T-helper 1 cell treated with Interleukin-12 subunit alpha and Interleukin-12 subunit beta and Interleukin-4 antibody, amounts not matched to agents 30 μg/mL and 1 μg/mL, for 36 hours (primary cell): ENCODE measurements around the gene FER.
"Not testable (repeated sequence)": the region's sequence is repeated elsewhere in the genome, so short reads cannot be mapped to it uniquely, and the experiment has no call there.

Experiments used
- H3K27ac Mint-ChIP-seq: one replicate; pipeline ENCODE4 v1.8.0; 2021; ENCODE audit warnings: mild to moderate bottlenecking, mixed read lengths
- H3K27me3 Mint-ChIP-seq: one replicate; pipeline ENCODE4 v1.8.0; 2021; ENCODE audit warnings: low read depth, mixed read lengths
- H3K36me3 Mint-ChIP-seq: one replicate; pipeline ENCODE4 v1.8.0; 2021; ENCODE audit warnings: low read depth, mixed read lengths
- H3K4me1 Mint-ChIP-seq: one replicate; pipeline ENCODE4 v1.8.0; 2021; ENCODE audit warnings: low read depth, mixed read lengths
- H3K4me3 Mint-ChIP-seq: one replicate; pipeline ENCODE4 v1.8.0; 2021; ENCODE audit warnings: mild to moderate bottlenecking, moderate library complexity, mixed read lengths
- H3K9me3 Mint-ChIP-seq: one replicate; pipeline ENCODE4 v1.8.0; 2021; ENCODE audit warnings: mixed read lengths

FER gene

GRCh38 chr5:108763222-108763916 lies 15.7 kb downstream of the FER start:
- Mint-ChIP-seq H3K27ac (no peak overlapping the region), H3K4me3 (no peak overlapping the region), H3K4me1 (peaks cover 8% of the 10 kb centered on the region), H3K27me3 (no peaks in the 10 kb centered on the region), H3K36me3 (no peaks in the 10 kb centered on the region), H3K9me3 (no peaks in the 10 kb centered on the region)

GRCh38 chr5:108765647-108766046 lies 17.9 kb downstream of the FER start:
- no peak overlapping the region for H3K27ac Mint-ChIP-seq
- no peak overlapping the region for H3K4me3 Mint-ChIP-seq

GRCh38 chr5:108766916-108767315 lies 19.2 kb downstream of the FER start:
- H3K9me3 Mint-ChIP-seq, H3K4me3 Mint-ChIP-seq, H3K36me3 Mint-ChIP-seq, H3K27me3 Mint-ChIP-seq, H3K27ac Mint-ChIP-seq: not testable (repeated sequence)
- H3K4me1 Mint-ChIP-seq = peaks cover 13% of the 10 kb centered on the region

More at GRCh38 chr5:108765647-108766046, 17.9 kb downstream of the FER start:
- Mint-ChIP-seq H3K9me3 (no peaks in the 10 kb centered on the region), H3K4me1 (peaks cover 13% of the 10 kb centered on the region), H3K27me3 (no peaks in the 10 kb centered on the region), H3K36me3 (no peaks in the 10 kb centered on the region)

GRCh38 chr5:108769352-108769751 lies 21.7 kb downstream of the FER start:
- H3K27me3 Mint-ChIP-seq = no peaks in the 10 kb centered on the region
- no peak overlapping the region for H3K4me3 Mint-ChIP-seq
- H3K36me3 Mint-ChIP-seq = no peaks in the 10 kb centered on the region
- peaks cover 6% of the 10 kb centered on the region for H3K4me1 Mint-ChIP-seq
- peaks cover 4% of the 10 kb centered on the region for H3K9me3 Mint-ChIP-seq
- no peak overlapping the region for H3K27ac Mint-ChIP-seq

- Mint-ChIP-seq H3K27ac (no peak overlapping the region), H3K9me3 (peaks cover 8% of the 10 kb centered on the region), H3K27me3 (no peaks in the 10 kb centered on the region), H3K4me1 (peaks cover 6% of the 10 kb centered on the region), H3K4me3 (no peak overlapping the region), H3K36me3 (no peaks in the 10 kb centered on the region)
Measured at GRCh38 chr5:108772626-108773025, 24.9 kb downstream of the FER start.

- H3K27ac Mint-ChIP-seq = no peak overlapping the region
Measured at GRCh38 chr5:108773330-108773729, 25.6 kb downstream of the FER start.

GRCh38 chr5:108774079-108774478 lies 26.4 kb downstream of the FER start:
- H3K9me3 Mint-ChIP-seq, H3K4me1 Mint-ChIP-seq, H3K27me3 Mint-ChIP-seq, H3K4me3 Mint-ChIP-seq, H3K27ac Mint-ChIP-seq, H3K36me3 Mint-ChIP-seq: not testable (repeated sequence)

More at GRCh38 chr5:108773330-108773729, 25.6 kb downstream of the FER start:
- H3K9me3 Mint-ChIP-seq = peaks cover 8% of the 10 kb centered on the region
- H3K4me3 Mint-ChIP-seq = no peak overlapping the region
- no peaks in the 10 kb centered on the region for H3K36me3 Mint-ChIP-seq
- H3K27me3 Mint-ChIP-seq = no peaks in the 10 kb centered on the region
- peaks cover 6% of the 10 kb centered on the region for H3K4me1 Mint-ChIP-seq

- H3K36me3 Mint-ChIP-seq, H3K9me3 Mint-ChIP-seq, H3K27me3 Mint-ChIP-seq, H3K4me1 Mint-ChIP-seq, H3K4me3 Mint-ChIP-seq, H3K27ac Mint-ChIP-seq: not testable (repeated sequence)
Measured at GRCh38 chr5:108777582-108777981, 29.9 kb downstream of the FER start.

GRCh38 chr5:108784577-108784976 lies 36.9 kb downstream of the FER start:
- H3K4me1 Mint-ChIP-seq, H3K27ac Mint-ChIP-seq, H3K4me3 Mint-ChIP-seq, H3K36me3 Mint-ChIP-seq, H3K27me3 Mint-ChIP-seq: not testable (repeated sequence)
- peaks cover 14% of the 10 kb centered on the region for H3K9me3 Mint-ChIP-seq

- H3K36me3 Mint-ChIP-seq = peaks cover 3% of the 10 kb centered on the region
Measured at GRCh38 chr5:108786806-108787483, 39.2 kb downstream of the FER start.

GRCh38 chr5:108788142-108788541 lies 40.4 kb downstream of the FER start:
- no peak overlapping the region for H3K4me3 Mint-ChIP-seq
- no peaks in the 10 kb centered on the region for H3K4me1 Mint-ChIP-seq
- H3K9me3 Mint-ChIP-seq = peaks cover 14% of the 10 kb centered on the region
- no peak overlapping the region for H3K27ac Mint-ChIP-seq
- no peaks in the 10 kb centered on the region for H3K27me3 Mint-ChIP-seq
- peaks cover 3% of the 10 kb centered on the region for H3K36me3 Mint-ChIP-seq

More at GRCh38 chr5:108786806-108787483, 39.2 kb downstream of the FER start:
- Mint-ChIP-seq H3K27me3 (no peaks in the 10 kb centered on the region), H3K4me1 (no peaks in the 10 kb centered on the region), H3K27ac (no peak overlapping the region), H3K9me3 (peaks cover 14% of the 10 kb centered on the region), H3K4me3 (no peak overlapping the region)

GRCh38 chr5:108793207-108793606 lies 45.5 kb downstream of the FER start:
- Mint-ChIP-seq H3K27ac (no peak overlapping the region), H3K36me3 (no peaks in the 10 kb centered on the region), H3K9me3 (peaks cover 8% of the 10 kb centered on the region), H3K4me1 (no peaks in the 10 kb centered on the region), H3K4me3 (no peak overlapping the region), H3K27me3 (no peaks in the 10 kb centered on the region)

GRCh38 chr5:108794349-108794748 lies 46.7 kb downstream of the FER start:
- not testable (repeated sequence) for H3K4me3 Mint-ChIP-seq, H3K36me3 Mint-ChIP-seq, H3K4me1 Mint-ChIP-seq, H3K9me3 Mint-ChIP-seq, H3K27ac Mint-ChIP-seq, H3K27me3 Mint-ChIP-seq

GRCh38 chr5:108797396-108797795 lies 49.7 kb downstream of the FER start:
- Mint-ChIP-seq H3K36me3 (no peaks in the 10 kb centered on the region), H3K4me1 (no peaks in the 10 kb centered on the region), H3K4me3 (no peak overlapping the region), H3K27me3 (no peaks in the 10 kb centered on the region), H3K9me3 (peaks cover 8% of the 10 kb centered on the region), H3K27ac (no peak overlapping the region)

GRCh38 chr5:108797986-108798385 lies 50.3 kb downstream of the FER start:
- no peak overlapping the region for H3K27ac Mint-ChIP-seq
- H3K4me1 Mint-ChIP-seq = no peaks in the 10 kb centered on the region
- no peaks in the 10 kb centered on the region for H3K27me3 Mint-ChIP-seq
- H3K36me3 Mint-ChIP-seq = no peaks in the 10 kb centered on the region
- peaks cover 8% of the 10 kb centered on the region for H3K9me3 Mint-ChIP-seq
- no peak overlapping the region for H3K4me3 Mint-ChIP-seq
